GM19455 (cell line): ENCODE data around the gene IGF1R.

ENCODE experiments used
- ATAC-seq: cut with Tn5 transposase; IDR thresholded peaks from one replicate; pipeline ENCODE4 v1.9.1; 2021; ENCODE audit not compliant: unreplicated experiment

The IGF1R gene

GRCh38 chr15:98724048-98724447 lies 75.7 kb downstream of the IGF1R start:
- no peak for ATAC-seq

GRCh38 chr15:98724494-98724893 lies 76.2 kb downstream of the IGF1R start:
- ATAC-seq = no peak

DNA sequence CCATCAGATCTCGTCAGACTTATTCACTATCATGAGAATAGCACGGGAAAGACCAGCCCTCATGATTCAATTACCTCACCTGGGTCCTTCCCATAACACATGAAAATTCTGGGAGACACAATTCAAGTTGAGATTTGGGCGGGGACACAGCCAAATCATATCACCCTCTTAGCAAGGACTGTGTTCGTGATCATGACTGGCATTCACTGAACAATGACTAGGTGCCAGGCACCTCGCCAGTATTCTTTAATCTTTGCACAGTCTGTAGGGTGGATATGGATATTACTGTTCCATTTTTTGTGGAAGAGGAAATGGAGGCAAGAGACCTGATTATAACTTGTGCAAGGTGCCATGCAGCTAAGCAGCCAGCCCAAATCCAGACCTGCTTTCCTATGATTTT lies 77.5 kb downstream of the IGF1R start:
- ATAC-seq = no peak

DNA sequence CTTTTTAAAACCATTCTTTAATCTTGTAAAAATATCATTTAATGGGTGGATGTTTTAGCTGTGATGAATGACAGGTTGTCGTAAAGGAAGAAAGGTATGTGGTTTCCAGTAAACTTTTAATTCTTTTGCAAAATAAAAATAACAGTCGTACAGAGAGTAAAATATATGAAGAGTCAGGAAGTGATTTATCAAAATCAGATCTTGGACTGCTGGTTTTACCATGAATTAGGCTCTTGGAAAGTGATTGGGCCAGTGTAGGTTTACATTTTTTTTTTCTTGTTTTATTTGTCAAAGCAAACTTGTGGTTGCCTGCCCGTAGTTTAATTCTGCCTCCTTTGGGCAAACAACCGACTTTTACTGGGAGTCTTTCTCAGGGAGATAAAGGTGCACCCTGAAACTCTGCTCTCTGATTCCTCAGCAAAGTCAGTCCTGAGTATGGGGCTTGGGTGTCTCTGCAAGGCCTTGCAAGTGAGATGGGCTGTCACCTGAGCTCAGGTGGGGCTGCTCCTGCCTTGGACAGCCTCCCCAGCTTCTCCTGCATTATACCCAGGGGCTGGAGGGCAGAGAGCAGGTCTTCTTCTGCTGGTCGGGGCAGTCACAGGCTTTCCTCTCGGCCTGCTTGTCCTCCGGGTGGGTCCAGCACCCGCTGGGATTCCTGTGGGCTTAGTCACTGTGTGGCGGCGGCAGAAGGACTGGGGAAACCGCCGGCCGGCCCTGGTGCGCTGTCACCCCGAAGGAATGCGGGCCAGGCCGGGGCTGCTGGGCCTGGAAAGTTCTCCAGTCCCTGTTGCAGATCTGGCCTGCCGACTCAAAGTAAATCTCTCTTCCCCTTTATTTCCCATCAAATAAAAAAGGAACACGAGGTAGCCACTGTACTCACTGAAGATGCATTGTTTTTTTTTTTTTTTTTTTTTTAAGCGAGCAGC lies 79.0 kb downstream of the IGF1R start:
- ATAC-seq = no peak

- no peak for ATAC-seq
Measured at GRCh38 chr15:98728082-98728810, 79.9 kb downstream of the IGF1R start.

DNA sequence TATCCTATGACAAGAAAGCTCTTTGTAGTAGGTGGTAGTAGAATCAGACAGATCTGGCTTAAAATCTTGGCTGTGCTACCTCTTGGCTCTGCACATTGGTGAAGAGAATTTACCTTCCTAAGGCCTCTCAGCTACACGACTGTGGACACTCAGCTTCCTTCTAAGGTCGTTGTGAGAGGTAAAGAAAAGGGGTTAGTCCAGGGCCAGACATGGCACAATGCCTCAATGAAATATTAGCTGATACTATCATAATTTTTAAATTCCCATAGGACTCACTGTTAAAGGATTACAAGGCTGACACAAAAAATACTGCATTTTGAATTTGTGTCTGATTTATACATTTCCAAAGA lies 80.4 kb downstream of the IGF1R start:
- no peak for ATAC-seq

- ATAC-seq = no peak
Measured at GRCh38 chr15:98729446-98730042, 81.2 kb downstream of the IGF1R start.

GRCh38 chr15:98730860-98731711 lies 82.7 kb downstream of the IGF1R start:
- no peak for ATAC-seq

GRCh38 chr15:98731712-98732450 lies 83.5 kb downstream of the IGF1R start:
- ATAC-seq = no peak

DNA sequence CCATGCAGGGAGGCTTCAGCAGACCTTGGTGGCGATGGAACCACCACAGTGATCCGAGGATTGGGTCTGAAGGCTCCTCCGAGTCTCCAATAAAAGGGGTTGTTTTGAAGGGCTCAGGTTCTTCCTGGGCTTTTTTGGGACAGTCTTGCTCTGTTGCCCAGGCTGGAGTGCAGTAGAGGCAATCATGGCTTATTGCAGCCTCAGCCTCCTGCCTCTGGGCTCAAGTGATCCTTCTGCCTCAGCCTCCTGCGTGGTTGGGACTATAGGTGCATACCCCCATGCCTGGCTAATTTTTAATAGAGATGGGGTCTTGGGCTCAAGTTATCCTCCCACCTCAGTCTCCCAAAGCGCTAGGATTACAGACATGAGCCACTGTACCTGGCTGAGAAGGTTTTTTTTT lies 84.8 kb downstream of the IGF1R start:
- ATAC-seq = no peak

GRCh38 chr15:98734466-98735199 lies 86.3 kb downstream of the IGF1R start:
- no peak for ATAC-seq

- ATAC-seq = no peak
Measured at GRCh38 chr15:98735304-98735703, 87.0 kb downstream of the IGF1R start.

- ATAC-seq = no peak
Measured at GRCh38 chr15:98735895-98736617, 87.7 kb downstream of the IGF1R start.

DNA sequence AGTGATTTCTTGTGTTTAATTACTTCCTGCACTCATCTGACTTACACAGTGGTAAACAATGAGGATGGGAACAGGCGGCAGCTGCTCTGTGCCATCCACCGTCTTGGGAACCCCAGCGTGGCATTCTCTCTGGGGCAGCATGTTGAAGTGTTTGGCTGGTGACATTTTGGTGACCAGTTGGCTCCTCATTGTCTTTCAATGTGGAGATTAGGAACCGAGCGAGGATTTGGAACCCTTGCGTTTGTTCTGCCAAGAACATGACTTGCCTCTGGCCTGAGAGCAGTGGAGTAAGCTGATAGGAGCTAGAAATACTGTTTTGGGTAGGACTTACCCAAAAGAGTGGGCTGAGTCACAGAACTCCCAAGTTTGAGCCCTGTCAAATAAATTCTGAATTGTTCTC lies 88.8 kb downstream of the IGF1R start:
- ATAC-seq = no peak

DNA sequence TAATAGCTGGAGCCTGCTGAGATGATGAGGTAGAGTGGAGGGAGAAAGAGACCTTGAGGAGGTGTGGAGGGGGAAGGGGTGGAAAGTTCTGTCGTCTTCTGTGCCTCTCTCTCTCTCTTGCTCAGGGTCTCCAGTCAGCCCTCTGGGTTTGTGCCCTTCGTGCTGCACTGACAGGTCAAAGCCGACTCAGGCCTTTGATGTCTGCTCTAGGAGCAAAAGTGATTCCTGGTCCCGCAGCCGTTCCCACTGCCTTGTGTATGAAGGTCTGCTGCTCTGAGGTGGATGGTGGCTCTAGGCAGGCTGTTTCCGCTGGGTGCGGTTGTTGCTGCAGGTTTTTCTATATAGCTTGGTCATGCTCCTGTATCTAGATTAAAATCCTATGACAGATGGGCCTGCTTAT lies 89.4 kb downstream of the IGF1R start:
- ATAC-seq = no peak

GRCh38 chr15:98738689-98739401 lies 90.5 kb downstream of the IGF1R start:
- no peak for ATAC-seq

GRCh38 chr15:98740295-98740694 lies 92.0 kb downstream of the IGF1R start:
- ATAC-seq = no peak

DNA sequence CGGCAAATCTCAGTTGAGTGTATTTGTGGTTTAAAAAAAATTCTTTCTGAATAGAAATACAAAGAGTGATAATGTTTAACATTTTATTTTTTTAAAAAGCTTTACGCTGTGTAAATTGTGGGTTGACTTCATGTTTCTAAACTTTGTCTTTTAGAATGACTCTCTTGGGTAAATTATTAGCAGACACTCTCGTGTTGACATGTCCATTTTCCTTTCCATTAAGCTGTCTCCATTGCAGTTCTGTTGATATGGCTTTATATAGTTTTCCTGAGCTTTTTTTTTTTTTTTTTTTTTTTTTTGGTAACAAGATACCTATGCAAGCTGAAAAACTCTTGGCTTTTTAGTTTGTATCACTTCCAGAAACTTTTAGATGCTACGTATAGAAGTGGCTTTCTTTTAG lies 92.6 kb downstream of the IGF1R start:
- ATAC-seq = no peak
